Esophagus (tissue), 2 donors: ENCODE results near the gene AK4. TPM values are rescaled to one million over a fixed set of nuclear protein-coding genes. Genes with fewer than 3 reads are reported as not detected.
"Not testable (repeated sequence)": the region's sequence is repeated elsewhere in the genome, so short reads cannot be mapped to it uniquely, and the experiment has no call there.

ENCODE experiments used
- H3K27ac ChIP-seq, 2 donors: one replicate each; pipeline ENCODE4 v1.5.1; 2013; ENCODE audit warnings: low read depth in 2 of 2, mild to moderate bottlenecking in 2 of 2, inconsistent platforms in 1 of 2, low read length in 1 of 2, moderate library complexity in 1 of 2
- H3K27me3 ChIP-seq, 2 donors: one replicate each; pipeline ENCODE4 v1.6.1; 2013; ENCODE audit warnings: low read length in 2 of 2, control low read depth in 1 of 2, mild to moderate bottlenecking in 1 of 2; ENCODE audit not compliant: insufficient read depth in 2 of 2, control insufficient read depth in 1 of 2
- H3K36me3 ChIP-seq, 2 donors: one replicate each; pipeline ENCODE4 v1.6.1; 2013; ENCODE audit warnings: low read length in 1 of 2; ENCODE audit not compliant: control insufficient read depth in 2 of 2, insufficient read depth in 2 of 2
- H3K4me1 ChIP-seq, 2 donors: one replicate each; pipeline ENCODE4 v1.6.1; 2013; ENCODE audit warnings: low read length in 1 of 2; ENCODE audit not compliant: control insufficient read depth in 2 of 2, insufficient read depth in 2 of 2
- H3K4me3 ChIP-seq, 2 donors: one replicate each; pipeline ENCODE4 v1.5.1; 2013; ENCODE audit warnings: low read length in 2 of 2, mild to moderate bottlenecking in 2 of 2, low read depth in 1 of 2, moderate library complexity in 1 of 2
- H3K9me3 ChIP-seq, 2 donors: one replicate each; pipeline ENCODE4 v1.6.1; 2013; ENCODE audit warnings: mild to moderate bottlenecking in 2 of 2, low read depth in 1 of 2, low read length in 1 of 2, moderate library complexity in 1 of 2; ENCODE audit not compliant: control insufficient read depth in 2 of 2, insufficient read depth in 1 of 2
- WGBS, 2 donors: extraction: QIAGEN DNeasy Blood & Tissue Kit; methylation state at CpG; one replicate each; pipeline ENCODE4 v1.1.7; 2013; 5-methylcytosine and 5-hydroxymethylcytosine counted together
- polyA plus RNA-seq, 2 donors: library from polyadenylated mRNA; stranded (reverse); fragments of 200-250 nt; gene quantifications; one replicate each; pipeline ENCODE4 v1.2.3, GENCODE V29; 2013
- donor health status: healthy with polysubstance abuse.
- donor health status: Bipolar disorder and iron deficiency.

The AK4 gene
- polyA plus RNA-seq: 10 to 100 TPM; 10.8 to 24.0 TPM

DNA sequence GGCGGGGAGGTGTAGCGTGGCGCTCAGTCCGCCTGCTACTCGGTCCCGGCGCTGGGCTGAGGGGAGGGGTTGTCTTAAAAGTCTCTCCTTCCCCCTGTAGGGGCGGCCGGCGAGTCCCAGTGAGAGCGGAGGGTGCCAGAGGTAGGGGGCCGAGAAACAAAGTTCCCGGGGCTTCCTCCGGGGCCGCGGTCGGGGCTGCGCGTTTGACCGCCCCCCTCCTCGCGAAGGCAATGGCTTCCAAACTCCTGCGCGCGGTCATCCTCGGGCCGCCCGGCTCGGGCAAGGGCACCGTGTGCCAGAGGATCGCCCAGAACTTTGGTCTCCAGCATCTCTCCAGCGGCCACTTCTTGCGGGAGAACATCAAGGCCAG, at the start of gene AK4:
Gene AK4 (plus strand): TSS at position 26 of the 370 bp plus-strand sequence. CDS start 205 bp downstream, at position 231.
- not testable (repeated sequence) for H3K27me3 ChIP-seq, H3K9me3 ChIP-seq, H3K36me3 ChIP-seq, H3K4me1 ChIP-seq
- H3K27ac ChIP-seq: peak within 1 kb of the TSS; percentile 79 to 83
- H3K4me3 ChIP-seq: peak within 1 kb of the TSS; percentile 64 to 74
- WGBS, 2 donors: 0 to 2% methylated on average over 11 to 24 of the region's 33 CpGs

DNA sequence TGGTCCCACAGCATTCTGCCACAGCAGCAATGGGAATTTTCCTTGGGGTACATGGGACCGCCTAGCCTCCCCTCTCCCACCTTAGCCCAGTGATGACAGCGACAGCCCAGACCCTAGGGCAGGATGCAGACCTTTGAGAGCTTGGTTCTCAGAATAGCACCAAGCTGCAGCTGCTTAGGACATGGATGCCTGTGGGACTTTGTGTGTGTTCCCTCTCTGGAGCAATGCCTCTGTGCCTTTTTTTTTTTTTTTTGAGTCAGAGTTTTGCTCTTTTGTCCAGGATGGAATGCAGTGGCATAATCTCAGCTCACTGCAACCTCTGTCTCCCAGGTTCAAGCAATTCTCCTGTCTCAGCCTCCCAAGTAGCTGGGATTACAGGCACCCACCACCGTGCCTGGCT, 44.2 kb upstream of the AK4 start:
- WGBS, 2 donors: 93 to 97% methylated on average over 3 of the region's 3 CpGs
- H3K27me3 ChIP-seq: no peaks in the 10 kb centered on the region
- H3K9me3 ChIP-seq: no peaks in the 10 kb centered on the region
- H3K27ac ChIP-seq: no peak overlapping the region
- no peaks in the 10 kb centered on the region for H3K4me1 ChIP-seq
- H3K36me3 ChIP-seq: no peaks in the 10 kb centered on the region
- no peak overlapping the region for H3K4me3 ChIP-seq

DNA sequence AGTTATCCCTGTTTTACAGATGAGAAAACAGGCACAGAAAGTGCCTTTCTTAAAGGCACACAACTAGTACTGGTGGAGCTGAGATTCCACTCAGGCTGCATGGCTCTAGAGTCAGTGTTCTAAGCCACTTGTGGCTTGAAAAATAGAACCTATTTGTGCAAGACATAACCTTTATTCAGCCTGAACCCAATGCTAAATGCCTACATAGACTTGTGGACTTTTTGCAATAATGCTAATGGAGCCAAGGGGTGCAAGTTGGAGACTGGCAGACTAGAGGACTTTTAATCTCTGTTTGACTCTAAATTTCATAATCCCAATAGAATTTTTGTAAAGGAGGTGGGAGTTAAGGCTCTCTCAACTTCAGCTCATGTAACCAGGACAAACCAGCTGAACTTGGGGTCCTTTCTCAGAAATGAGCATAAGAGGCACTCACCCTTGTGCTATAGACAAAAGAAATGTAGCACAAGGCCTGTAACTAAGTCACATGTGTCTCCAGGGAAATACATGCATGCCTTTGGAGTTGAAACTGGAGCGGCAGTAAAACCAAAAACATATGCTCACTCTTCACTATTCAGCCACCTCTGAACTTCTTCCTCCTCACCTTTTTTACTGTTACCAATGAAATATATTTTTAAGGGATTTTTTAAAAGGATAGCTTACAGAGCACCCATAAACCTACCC, 43.0 kb upstream of the AK4 start:
- H3K27ac ChIP-seq: no peak overlapping the region
- H3K9me3 ChIP-seq: no peaks in the 10 kb centered on the region
- H3K4me3 ChIP-seq: no peak overlapping the region
- H3K36me3 ChIP-seq: no peaks in the 10 kb centered on the region
- WGBS, 2 donors: 89 to 91% methylated on average over 1 of the region's 1 CpG
- H3K4me1 ChIP-seq: no peaks in the 10 kb centered on the region
- H3K27me3 ChIP-seq: no peaks in the 10 kb centered on the region

DNA sequence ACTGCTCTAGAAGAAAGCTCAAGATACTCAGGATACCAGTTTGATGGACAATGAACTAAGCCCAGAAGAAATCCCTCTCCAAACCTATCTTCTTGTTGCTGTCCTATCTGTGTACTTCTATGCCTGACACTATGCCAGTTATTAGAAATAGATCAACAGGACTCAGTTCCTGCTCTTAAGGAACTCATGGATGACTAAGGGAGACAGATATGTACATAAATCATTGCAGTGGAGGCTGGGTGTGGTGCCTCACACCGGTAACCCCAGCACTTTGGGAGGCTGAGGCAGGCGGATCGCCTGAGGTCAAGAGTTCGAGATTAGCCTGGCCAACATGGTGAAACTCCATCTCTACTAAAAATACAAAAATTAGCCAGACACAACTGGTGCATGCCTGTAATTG, 42.4 kb upstream of the AK4 start:
- no peaks in the 10 kb centered on the region for H3K36me3 ChIP-seq
- WGBS, 2 donors: 70 to 78% methylated on average over 4 of the region's 4 CpGs
- H3K27me3 ChIP-seq: no peaks in the 10 kb centered on the region
- H3K4me3 ChIP-seq: no peak overlapping the region
- no peaks in the 10 kb centered on the region for H3K9me3 ChIP-seq
- H3K27ac ChIP-seq: no peak overlapping the region
- no peaks in the 10 kb centered on the region for H3K4me1 ChIP-seq

DNA sequence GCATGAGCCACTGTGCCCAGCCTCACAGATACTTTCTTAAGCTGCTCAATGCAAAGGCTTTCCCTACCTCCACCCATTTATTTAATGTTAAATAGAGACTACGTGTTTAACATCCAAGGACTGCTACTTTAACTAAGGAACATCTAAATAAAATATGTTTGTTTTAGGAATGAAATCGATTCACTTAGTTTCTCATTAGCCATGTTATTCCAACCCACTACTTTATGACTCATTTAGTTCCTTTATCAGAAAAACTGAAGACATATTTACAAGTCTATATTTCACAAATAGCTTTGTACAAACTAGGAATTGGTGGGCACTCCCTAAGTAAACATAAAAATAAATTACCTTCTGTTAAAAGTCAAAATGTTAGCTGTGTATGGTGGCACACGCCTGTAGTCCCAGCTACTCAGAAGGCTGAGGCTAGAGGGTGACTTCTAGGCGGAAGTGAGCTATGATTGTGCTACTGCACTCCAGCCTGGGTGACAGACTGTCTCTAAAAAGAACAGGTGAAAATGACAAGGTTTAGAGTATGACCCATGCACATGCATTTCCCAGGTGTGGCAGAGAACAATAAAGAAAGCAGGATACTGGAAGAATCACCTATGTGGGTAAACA, 39.9 kb upstream of the AK4 start:
- 64 to 79% methylated on average over 4 of the region's 4 CpGs for WGBS, 2 donors
- no peak overlapping the region for H3K27ac ChIP-seq

DNA sequence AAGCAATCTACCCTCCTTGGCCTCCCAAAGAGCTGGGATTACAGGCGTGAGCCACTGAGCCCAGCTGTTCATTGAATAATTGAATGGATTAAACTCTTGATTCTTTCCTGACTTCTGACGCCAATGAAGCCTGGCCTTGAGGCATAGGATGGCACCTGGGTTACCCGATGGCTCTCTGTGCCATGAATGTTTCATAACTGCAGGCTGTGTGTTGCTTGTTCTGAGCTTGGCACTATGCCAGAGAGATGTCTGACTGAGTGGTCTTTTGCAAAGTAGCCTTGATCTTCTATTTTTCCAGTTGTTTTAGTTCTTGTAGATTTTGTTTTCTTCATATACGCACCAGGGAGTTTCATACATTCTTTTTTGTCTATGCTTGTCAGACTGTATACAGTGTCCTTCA, 38.5 kb upstream of the AK4 start:
- H3K27me3 ChIP-seq: no peaks in the 10 kb centered on the region
- no peak overlapping the region for H3K27ac ChIP-seq
- no peaks in the 10 kb centered on the region for H3K4me1 ChIP-seq
- no peak overlapping the region for H3K4me3 ChIP-seq
- no peaks in the 10 kb centered on the region for H3K36me3 ChIP-seq
- no peaks in the 10 kb centered on the region for H3K9me3 ChIP-seq
- 61 to 72% methylated on average over 4 of the region's 4 CpGs for WGBS, 2 donors

More for the DNA sequence above, 39.9 kb upstream of the AK4 start:
- Histone ChIP-seq H3K9me3 (no peaks in the 10 kb centered on the region), H3K4me3 (no peak overlapping the region), H3K36me3 (no peaks in the 10 kb centered on the region), H3K4me1 (no peaks in the 10 kb centered on the region), H3K27me3 (no peaks in the 10 kb centered on the region)

DNA sequence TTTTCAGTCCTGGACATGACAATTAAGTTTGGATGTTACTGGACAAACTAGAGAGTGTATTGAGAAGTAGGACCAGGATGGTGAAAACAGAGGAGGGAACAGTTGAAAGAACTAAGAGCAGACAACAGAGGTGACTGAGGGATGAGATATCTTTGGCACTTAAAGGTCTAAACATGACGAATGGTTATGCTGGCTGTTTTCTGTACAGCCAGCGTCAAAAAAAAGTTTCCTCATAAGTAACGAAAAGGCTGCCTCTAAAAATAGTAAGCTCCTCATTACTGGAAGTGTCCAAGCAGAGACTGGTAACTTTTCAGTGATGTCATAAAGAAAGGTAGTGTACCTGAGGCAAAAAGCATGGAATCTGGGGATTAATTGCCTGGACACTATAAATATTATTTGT, 35.2 kb upstream of the AK4 start:
- Histone ChIP-seq H3K36me3 (no peaks in the 10 kb centered on the region), H3K9me3 (no peaks in the 10 kb centered on the region), H3K27me3 (no peaks in the 10 kb centered on the region), H3K27ac (no peak overlapping the region), H3K4me3 (no peak overlapping the region), H3K4me1 (no peaks in the 10 kb centered on the region)
- 30 to 57% methylated on average over 3 of the region's 3 CpGs for WGBS, 2 donors

DNA sequence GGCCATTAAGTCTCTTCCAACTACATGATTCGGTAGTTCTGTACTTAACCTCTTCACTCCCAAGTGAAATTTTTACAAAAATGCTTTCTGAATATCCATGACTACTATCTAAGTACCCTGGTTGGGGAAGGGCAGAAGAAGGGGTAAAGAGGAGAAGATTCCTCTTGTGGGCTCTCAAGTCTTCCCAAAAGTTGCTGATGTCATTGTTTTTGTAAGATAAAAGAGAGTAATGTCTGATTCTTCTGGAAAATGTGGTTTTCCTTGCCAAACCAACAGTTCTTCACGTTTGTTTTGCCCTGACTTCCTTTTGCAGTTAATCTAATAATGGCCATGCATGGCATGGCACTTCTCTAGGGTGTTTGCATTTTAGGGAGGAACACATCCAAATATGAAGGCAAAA, 34.7 kb upstream of the AK4 start:
- 16 to 23% methylated on average over 2 of the region's 2 CpGs for WGBS, 2 donors
- Histone ChIP-seq H3K27ac (no peak overlapping the region), H3K4me1 (no peaks in the 10 kb centered on the region), H3K4me3 (no peak overlapping the region), H3K9me3 (no peaks in the 10 kb centered on the region), H3K36me3 (no peaks in the 10 kb centered on the region), H3K27me3 (no peaks in the 10 kb centered on the region)

DNA sequence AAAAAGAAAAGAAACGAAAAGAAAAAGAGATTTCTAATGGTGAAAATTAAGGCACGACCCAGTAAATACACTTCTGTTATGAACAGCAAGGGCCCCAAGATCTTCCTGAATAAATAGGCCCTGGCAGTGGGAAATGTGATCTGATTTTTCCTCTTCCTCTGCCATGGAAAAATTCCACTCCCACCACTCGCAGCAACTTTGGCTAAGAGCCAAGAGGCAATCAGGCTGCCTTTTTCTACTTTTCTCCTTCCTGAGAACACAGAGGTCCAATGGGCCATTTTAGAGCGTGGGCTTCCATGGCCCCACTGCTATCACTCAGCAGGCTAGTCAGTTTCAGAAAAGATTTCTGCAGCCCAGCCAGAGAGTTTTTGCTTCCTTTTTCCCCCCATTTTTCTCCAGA, 33.7 kb upstream of the AK4 start:
- Histone ChIP-seq H3K27me3 (no peaks in the 10 kb centered on the region), H3K27ac (no peak overlapping the region)
- 54 to 59% methylated on average over 4 of the region's 4 CpGs for WGBS, 2 donors

DNA sequence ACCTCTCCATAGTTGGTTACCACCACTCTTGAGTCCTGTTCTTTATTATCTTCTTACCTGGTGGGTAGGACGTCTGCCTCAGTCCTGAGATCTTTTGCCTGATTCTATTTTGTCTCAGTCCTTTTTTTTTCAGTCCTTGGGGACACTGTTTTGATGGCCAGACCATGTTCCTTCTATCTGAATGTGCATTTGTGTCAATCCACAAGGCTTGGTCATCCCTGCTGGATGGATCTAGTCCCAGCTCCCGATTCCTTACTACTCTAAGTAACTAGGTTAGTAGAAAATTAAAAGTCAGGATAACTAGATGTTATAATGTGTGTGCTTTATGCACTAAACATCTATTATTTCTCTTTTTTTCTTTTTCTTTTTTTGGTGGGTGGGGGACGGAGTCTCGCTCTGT, 28.1 kb upstream of the AK4 start:
- no peaks in the 10 kb centered on the region for H3K27me3 ChIP-seq
- WGBS, 2 donors: 88% methylated on average over 4 of the region's 4 CpGs
- no peak overlapping the region for H3K4me3 ChIP-seq

More for the DNA sequence above, 33.7 kb upstream of the AK4 start:
- no peak overlapping the region for H3K4me3 ChIP-seq
- H3K4me1 ChIP-seq: no peaks in the 10 kb centered on the region
- H3K9me3 ChIP-seq: no peaks in the 10 kb centered on the region
- no peaks in the 10 kb centered on the region for H3K36me3 ChIP-seq

More for the DNA sequence above, 28.1 kb upstream of the AK4 start:
- H3K27ac ChIP-seq: no peak overlapping the region
- H3K4me1 ChIP-seq: no peaks in the 10 kb centered on the region
- no peaks in the 10 kb centered on the region for H3K36me3 ChIP-seq
- no peaks in the 10 kb centered on the region for H3K9me3 ChIP-seq
